ENCODE measurements around the gene NUP153. TPM values are rescaled to one million over a fixed set of nuclear protein-coding genes. Genes with fewer than 3 reads are reported as not detected.
"Not testable (repeated sequence)": the region's sequence is repeated elsewhere in the genome, so short reads cannot be mapped to it uniquely, and the experiment has no call there.

Gene NUP153
- polyA plus RNA-seq, 3 donors, result 59.1 to 60.2 (median 60.0) TPM

- no peak for DNase-seq (ENCODE audit: low read depth in 3 of 3, low spot score in 2 of 3)
These were observed 8.4 kb upstream of the NUP153 start for GRCh38 chr6:17714879-17715851.

GRCh38 chr6:17714177-17714576 is 7.5 kb upstream of the NUP153 start:
- DNase-seq (ENCODE audit: low read depth in 3 of 3, low spot score in 2 of 3), result no peak

- no peak for DNase-seq (ENCODE audit: low read depth in 3 of 3, low spot score in 2 of 3)
These were observed 5.9 kb upstream of the NUP153 start for GRCh38 chr6:17712576-17712975.

GRCh38 chr6:17710331-17710730 is 3.6 kb upstream of the NUP153 start:
- no peak for DNase-seq (ENCODE audit: low read depth in 3 of 3, low spot score in 2 of 3)

GRCh38 chr6:17709476-17709875 is 2.8 kb upstream of the NUP153 start:
- DNase-seq (ENCODE audit: low read depth in 3 of 3, low spot score in 2 of 3), result no peak

GRCh38 chr6:17708035-17708434 is 1.3 kb upstream of the NUP153 start:
- not testable (repeated sequence) for DNase-seq (ENCODE audit: low read depth in 3 of 3, low spot score in 2 of 3)

GRCh38 chr6:17707371-17707651 is 586 bp upstream of the NUP153 start:
- no peak for DNase-seq (ENCODE audit: low read depth in 3 of 3, low spot score in 2 of 3)

- DNase-seq (ENCODE audit: low read depth in 3 of 3, low spot score in 2 of 3), result peak; percentile 27 to 49 (median 47)
These were observed 746 bp downstream of the NUP153 start for GRCh38 chr6:17705778-17706579.

- peak in 2 of 3 donors; percentile 18 to 34 for DNase-seq (ENCODE audit: low read depth in 3 of 3, low spot score in 2 of 3)
These were observed 1.3 kb downstream of the NUP153 start for GRCh38 chr6:17705428-17705777.

- DNase-seq (ENCODE audit: low read depth in 3 of 3, low spot score in 2 of 3), result no peak
These were observed 3.5 kb downstream of the NUP153 start for GRCh38 chr6:17703256-17703694.

- DNase-seq (ENCODE audit: low read depth in 3 of 3, low spot score in 2 of 3), result no peak
These were observed 6.0 kb downstream of the NUP153 start for GRCh38 chr6:17700421-17701416.

GRCh38 chr6:17691925-17692538 is 14.7 kb downstream of the NUP153 start:
- DNase-seq (ENCODE audit: low read depth in 3 of 3, low spot score in 2 of 3), result no peak

- no peak for DNase-seq (ENCODE audit: low read depth in 3 of 3, low spot score in 2 of 3)
These were observed 18.2 kb downstream of the NUP153 start for GRCh38 chr6:17688481-17688880.

GRCh38 chr6:17687136-17687535 is 19.6 kb downstream of the NUP153 start:
- DNase-seq (ENCODE audit: low read depth in 3 of 3, low spot score in 2 of 3), result no peak

- no peak for DNase-seq (ENCODE audit: low read depth in 3 of 3, low spot score in 2 of 3)
These were observed 22.6 kb downstream of the NUP153 start for GRCh38 chr6:17684134-17684533.

- DNase-seq (ENCODE audit: low read depth in 3 of 3, low spot score in 2 of 3), result no peak
These were observed 23.3 kb downstream of the NUP153 start for GRCh38 chr6:17683428-17683827.

GRCh38 chr6:17679726-17680125 is 27.0 kb downstream of the NUP153 start:
- no peak for DNase-seq (ENCODE audit: low read depth in 3 of 3, low spot score in 2 of 3)

- DNase-seq (ENCODE audit: low read depth in 3 of 3, low spot score in 2 of 3), result no peak
These were observed 29.1 kb downstream of the NUP153 start for GRCh38 chr6:17677602-17678001.

GRCh38 chr6:17673543-17674254 is 33.0 kb downstream of the NUP153 start:
- DNase-seq (ENCODE audit: low read depth in 3 of 3, low spot score in 2 of 3), result no peak

Data from right renal cortex interstitium (tissue), 3 donors.